IMR-90 (cell line): Measurements from ENCODE around the gene CNBD2. TPM values are rescaled to one million over a fixed set of nuclear protein-coding genes. Genes with fewer than 3 reads are reported as not detected.
A peak's percentile ranks its signal among the peaks of the same experiment; 100 is the strongest.

ENCODE experiments used
- ATAC-seq: fragments of 200-7000 bp; cut with Tn5 transposase; 2 replicates; pipeline ENCODE4 v1.9.1; 2020; ENCODE audit warnings: low read depth, mild to moderate bottlenecking, moderate library complexity
- BruUV-seq: library from RNA; stranded (reverse); fragments of 400-500 nt; replicated peaks from 2 replicates; lab custom pipeline; 2021; lab: Mats Ljungman, UMichigan
- CTCF ChIA-PET: fragments of 300-600 bp; formaldehyde crosslinking; extraction: SDS; loops from one replicate; lab custom pipeline; 2021; ENCODE audit warnings: antibody characterized with exemption; lab: Yijun Ruan, JAX
- POLR2A ChIA-PET: fragments of 300-600 bp; sonication (Branson Sonifier 250); formaldehyde crosslinking; loops from one replicate; lab custom pipeline; 2022; ENCODE audit warnings: antibody characterized with exemption; ENCODE audit not compliant: unreplicated experiment; lab: Charles Lee
- DNase-seq: peaks from one replicate; pipeline ENCODE4 v3.0.0; 2013
- H2AFZ ChIP-seq: replicated peaks from 2 replicates; pipeline ENCODE3; 2013; ENCODE audit warnings: low read length, mild to moderate bottlenecking; ENCODE audit not compliant: poor library complexity
- H2AK5ac ChIP-seq: 2 replicates; pipeline ENCODE4 v1.6.1; 2013; ENCODE audit warnings: low read depth, low read length, inconsistent platforms
- H2AK9ac ChIP-seq: replicated peaks from 2 replicates; pipeline ENCODE3; 2013; ENCODE audit warnings: mild to moderate bottlenecking, low read depth, low read length, moderate library complexity; ENCODE audit not compliant: poor library complexity
- H2BK120ac ChIP-seq: 2 replicates; pipeline ENCODE4 v1.6.1; 2013; ENCODE audit warnings: low read depth, low read length, inconsistent platforms
- H2BK15ac ChIP-seq: 3 replicates; pipeline ENCODE4 v1.6.1; 2013; ENCODE audit warnings: low read depth, low read length, inconsistent platforms
- H2BK20ac ChIP-seq: 2 replicates; pipeline ENCODE4 v1.6.1; 2013; ENCODE audit warnings: low read depth, mild to moderate bottlenecking, inconsistent platforms, low read length, moderate library complexity
- H2BK5ac ChIP-seq: 2 replicates; pipeline ENCODE4 v1.6.1; 2013; ENCODE audit warnings: mild to moderate bottlenecking, low read depth, low read length, inconsistent platforms; ENCODE audit not compliant: poor library complexity, severe bottlenecking
- H3K14ac ChIP-seq: replicated peaks from 2 replicates; pipeline ENCODE4 v1.6.1; 2013; ENCODE audit warnings: low read depth, low read length, inconsistent platforms
- H3K18ac ChIP-seq: 2 replicates; pipeline ENCODE4 v1.6.1; 2013; ENCODE audit warnings: low read depth, low read length, control low read depth
- H3K23ac ChIP-seq: 2 replicates; pipeline ENCODE4 v1.6.1; 2013; ENCODE audit warnings: low read depth, low read length, inconsistent platforms
- H3K27ac ChIP-seq: 2 replicates; pipeline ENCODE4 v1.5.1; 2013; ENCODE audit warnings: mild to moderate bottlenecking, control low read depth, low read length; ENCODE audit not compliant: insufficient read depth
- H3K27me3 ChIP-seq: 2 replicates; pipeline ENCODE4 v1.6.1; 2013; ENCODE audit warnings: low read length; ENCODE audit not compliant: control insufficient read depth, insufficient read depth
- H3K36me3 ChIP-seq: 2 replicates; pipeline ENCODE4 v1.6.1; 2013; ENCODE audit warnings: low read length, mixed read lengths; ENCODE audit not compliant: control insufficient read depth, insufficient read depth
- H3K4ac ChIP-seq: 2 replicates; pipeline ENCODE4 v1.6.1; 2013; ENCODE audit warnings: low read depth, low read length, inconsistent platforms
- H3K4me1 ChIP-seq: 2 replicates; pipeline ENCODE4 v1.6.1; 2013; ENCODE audit warnings: low read length, mixed read lengths; ENCODE audit not compliant: control insufficient read depth, insufficient read depth
- H3K4me2 ChIP-seq: 2 replicates; pipeline ENCODE4 v1.6.1; 2013; ENCODE audit warnings: low read depth, mild to moderate bottlenecking, control low read depth, low read length, moderate library complexity
- H3K4me3 ChIP-seq: 2 replicates; pipeline ENCODE4 v1.5.1; 2013; ENCODE audit warnings: low read depth, mild to moderate bottlenecking, control low read depth, low read length, moderate library complexity; ENCODE audit not compliant: insufficient read depth
- H3K56ac ChIP-seq: 2 replicates; pipeline ENCODE4 v1.6.1; 2013; ENCODE audit warnings: low read length, inconsistent platforms; ENCODE audit not compliant: insufficient read depth; ENCODE audit errors: extremely low read depth
- H3K79me1 ChIP-seq, 2 experiments: 2 replicates each; pipeline ENCODE4 v1.6.1; 2013; ENCODE audit warnings: low read length in 2 of 2, inconsistent platforms in 1 of 2, low read depth in 1 of 2
- H3K9ac ChIP-seq: 2 replicates; pipeline ENCODE4 v1.6.1; 2013; ENCODE audit warnings: low read depth, low read length, control low read depth
- H3K9me1 ChIP-seq: 2 replicates; pipeline ENCODE4 v1.6.1; 2013; ENCODE audit warnings: low read length, inconsistent platforms; ENCODE audit not compliant: insufficient read depth
- H3K9me3 ChIP-seq: 2 replicates; pipeline ENCODE4 v1.6.1; 2013; ENCODE audit warnings: low read length; ENCODE audit not compliant: control insufficient read depth, insufficient read depth
- H4K20me1 ChIP-seq: 2 replicates; pipeline ENCODE4 v1.6.1; 2013; ENCODE audit warnings: low read length, inconsistent platforms; ENCODE audit not compliant: insufficient read depth
- H4K5ac ChIP-seq: 2 replicates; pipeline ENCODE4 v1.6.1; 2013; ENCODE audit warnings: mild to moderate bottlenecking, low read depth, low read length, control low read depth
- H4K8ac ChIP-seq, 2 experiments: 2 replicates each; pipeline ENCODE4 v1.6.1; 2013; ENCODE audit warnings: low read depth in 2 of 2, low read length in 2 of 2, control low read depth in 1 of 2, inconsistent platforms in 1 of 2
- H4K91ac ChIP-seq: 2 replicates; pipeline ENCODE4 v1.6.1; 2013; ENCODE audit warnings: low read depth, low read length, inconsistent platforms; ENCODE audit not compliant: insufficient read depth
- BHLHE40 ChIP-seq: fragments of 150-350 bp; IDR thresholded peaks from 2 replicates; pipeline ENCODE4 v1.6.1; 2016; ENCODE audit warnings: mild to moderate bottlenecking, low read depth, low read length
- CEBPB ChIP-seq: IDR thresholded peaks from 2 replicates; pipeline ENCODE4 v1.6.1; 2012; ENCODE audit warnings: low read depth, low read length, improper control_type of control experiment
- CHD1 ChIP-seq: IDR thresholded peaks from 2 replicates; pipeline ENCODE4 v1.6.1; 2012; ENCODE audit warnings: low read depth, low read length, improper control_type of control experiment
- FOS ChIP-seq: fragments of 150-350 bp; IDR thresholded peaks from 2 replicates; pipeline ENCODE4 v1.6.1; 2016; ENCODE audit warnings: low read depth, low read length
- MAFK ChIP-seq: IDR thresholded peaks from 2 replicates; pipeline ENCODE4 v1.6.1; 2012; ENCODE audit warnings: low read depth, low read length, improper control_type of control experiment
- MAZ ChIP-seq: IDR thresholded peaks from 2 replicates; pipeline ENCODE4 v1.6.1; 2012; ENCODE audit warnings: low read depth, mild to moderate bottlenecking, low read length, improper control_type of control experiment, moderate library complexity, borderline replicate concordance
- MXI1 ChIP-seq: IDR thresholded peaks from 2 replicates; pipeline ENCODE4 v1.6.1; 2012; ENCODE audit warnings: low read depth, mild to moderate bottlenecking, low read length, moderate library complexity, borderline replicate concordance
- NFE2L2 ChIP-seq: fragments of 150-350 bp; IDR thresholded peaks from 2 replicates; pipeline ENCODE4 v1.6.1; 2016; ENCODE audit warnings: low read depth, mild to moderate bottlenecking, low read length
- POLR2A ChIP-seq: IDR thresholded peaks from 2 replicates; pipeline ENCODE4 v1.6.1; 2012; ENCODE audit warnings: mild to moderate bottlenecking, low read depth, low read length
- RAD21 ChIP-seq: IDR thresholded peaks from 2 replicates; pipeline ENCODE4 v1.6.1; 2012; ENCODE audit warnings: low read length, improper control_type of control experiment
- RCOR1 ChIP-seq: IDR thresholded peaks from 2 replicates; pipeline ENCODE4 v1.6.1; 2012; ENCODE audit warnings: mild to moderate bottlenecking, low read length, improper control_type of control experiment; ENCODE audit not compliant: insufficient replicate concordance
- RFX5 ChIP-seq: IDR thresholded peaks from 2 replicates; pipeline ENCODE4 v1.8.0; 2012; ENCODE audit warnings: low read depth, mild to moderate bottlenecking, low read length, moderate library complexity
- SMC3 ChIP-seq: fragments of 150-350 bp; IDR thresholded peaks from 2 replicates; pipeline ENCODE4 v1.6.1; 2016; ENCODE audit warnings: low read depth, mild to moderate bottlenecking, antibody characterized with exemption, low read length, moderate library complexity
- WGBS, 2 experiments: methylation state at CpG; one replicate each; pipeline versions ENCODE4 v1.1.5 to v1.1.7; 2013; ENCODE audit warnings: missing lambda C conversion rate in 2 of 2; ENCODE audit not compliant: insufficient read length in 1 of 2; ENCODE audit errors: extremely low coverage in 2 of 2; 5-methylcytosine and 5-hydroxymethylcytosine counted together
- dilution Hi-C: fragments of 300-500 bp; cut with HindIII; formaldehyde crosslinking; loops from one replicate; pipeline ENCODE4 v1.14.3; 2018; ENCODE audit warnings: low sequenced_read_pairs; ENCODE audit not compliant: unreplicated experiment
- in situ Hi-C: fragments of 300-500 bp; cut with MboI; formaldehyde crosslinking; loops from 3 replicates; pipeline ENCODE4 v1.14.3; 2019; ENCODE audit warnings: low sequenced_read_pairs, inconsistent platforms, mixed read lengths
- intact Hi-C: fragments of 100-400 bp; cut with micrococcal nuclease; formaldehyde crosslinking; loops from 2 replicates; pipeline ENCODE4 v1.10.0; 2022
- polyA plus RNA-seq, 3 experiments: library from polyadenylated mRNA; depleted of rRNA; stranded (reverse); fragments of >200 nt; gene quantifications; 2 replicates each; pipeline ENCODE4 v1.2.3, GENCODE V29; 2012; ENCODE audit warnings: low replicate concordance in 1 of 3
- total RNA-seq: library from RNA; depleted of rRNA; stranded (reverse); fragments of >200 nt; gene quantifications from 2 replicates; pipeline ENCODE4 v1.2.3, GENCODE V29; 2012
- TF ChIP-seq, protein P1 (sequence below): fragments of 150-350 bp; IDR thresholded peaks from 2 replicates; pipeline ENCODE4 v1.6.1; 2016; ENCODE audit warnings: low read depth, mild to moderate bottlenecking, low read length, moderate library complexity, borderline replicate concordance
- TF ChIP-seq, protein P2 (sequence below): fragments of 150-350 bp; IDR thresholded peaks from 2 replicates; pipeline ENCODE4 v1.6.1; 2017; ENCODE audit warnings: mild to moderate bottlenecking, antibody characterized with exemption, low read length, low read depth
- TF ChIP-seq, protein P3 (sequence below): conservative IDR thresholded peaks from 2 replicates; pipeline ENCODE4 v1.5.1; 2012; ENCODE audit warnings: mild to moderate bottlenecking, low read depth, low read length, improper control_type of control experiment

Gene CNBD2
- total and polyA plus RNA-seq, 2 of the 4 experiments (the other 2 are of a cell fraction): 0.90 to 1.7 TPM

DNA sequence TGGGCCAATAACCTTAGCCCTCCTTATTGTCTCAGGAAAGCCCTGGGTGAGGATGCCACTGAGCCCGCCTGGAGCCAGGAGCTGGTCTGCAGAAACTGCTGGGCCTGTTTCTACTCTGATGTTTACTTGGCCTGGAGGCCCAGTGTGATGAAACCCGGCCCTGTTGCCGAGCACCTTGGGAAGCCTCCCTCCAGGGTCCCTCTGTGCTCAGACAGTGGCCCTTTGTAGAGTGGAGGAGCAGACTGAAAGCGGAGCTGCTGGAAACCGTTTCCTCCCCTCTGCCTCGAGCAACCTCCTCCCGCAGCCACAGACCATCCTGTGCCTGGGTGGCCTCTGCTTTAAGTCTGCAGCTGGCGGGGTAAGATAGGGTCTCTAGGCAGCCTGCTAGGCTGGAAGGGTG is 102.1 kb downstream of the CNBD2 start:
- CTCF ChIA-PET: no interaction called here
- no peak overlapping the region for H3K27ac ChIP-seq
- no peak overlapping the region for H3K4me3 ChIP-seq
- no peak overlapping the region for H3K4ac ChIP-seq
- H3K56ac ChIP-seq: no peak overlapping the region
- no peak overlapping the region for H2AK9ac ChIP-seq
- H4K20me1 ChIP-seq: no peaks in the 10 kb centered on the region
- H2AFZ ChIP-seq: peak overlapping the region; percentile 78
- TF ChIP-seq RFX5 (no peak), SMC3 (no peak), BHLHE40 (no peak), RAD21 (no peak), POLR2A (no peak), RCOR1 (no peak), NFE2L2 (no peak), MXI1 (no peak), FOS (no peak), MAFK (no peak), CEBPB (no peak), MAZ (no peak), CHD1 (no peak)
- TF ChIP-seq, protein P1, sequence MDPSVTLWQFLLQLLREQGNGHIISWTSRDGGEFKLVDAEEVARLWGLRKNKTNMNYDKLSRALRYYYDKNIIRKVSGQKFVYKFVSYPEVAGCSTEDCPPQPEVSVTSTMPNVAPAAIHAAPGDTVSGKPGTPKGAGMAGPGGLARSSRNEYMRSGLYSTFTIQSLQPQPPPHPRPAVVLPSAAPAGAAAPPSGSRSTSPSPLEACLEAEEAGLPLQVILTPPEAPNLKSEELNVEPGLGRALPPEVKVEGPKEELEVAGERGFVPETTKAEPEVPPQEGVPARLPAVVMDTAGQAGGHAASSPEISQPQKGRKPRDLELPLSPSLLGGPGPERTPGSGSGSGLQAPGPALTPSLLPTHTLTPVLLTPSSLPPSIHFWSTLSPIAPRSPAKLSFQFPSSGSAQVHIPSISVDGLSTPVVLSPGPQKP: no peak
- TF ChIP-seq, protein P2, sequence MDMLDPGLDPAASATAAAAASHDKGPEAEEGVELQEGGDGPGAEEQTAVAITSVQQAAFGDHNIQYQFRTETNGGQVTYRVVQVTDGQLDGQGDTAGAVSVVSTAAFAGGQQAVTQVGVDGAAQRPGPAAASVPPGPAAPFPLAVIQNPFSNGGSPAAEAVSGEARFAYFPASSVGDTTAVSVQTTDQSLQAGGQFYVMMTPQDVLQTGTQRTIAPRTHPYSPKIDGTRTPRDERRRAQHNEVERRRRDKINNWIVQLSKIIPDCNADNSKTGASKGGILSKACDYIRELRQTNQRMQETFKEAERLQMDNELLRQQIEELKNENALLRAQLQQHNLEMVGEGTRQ: no peak
- TF ChIP-seq, protein P3, sequence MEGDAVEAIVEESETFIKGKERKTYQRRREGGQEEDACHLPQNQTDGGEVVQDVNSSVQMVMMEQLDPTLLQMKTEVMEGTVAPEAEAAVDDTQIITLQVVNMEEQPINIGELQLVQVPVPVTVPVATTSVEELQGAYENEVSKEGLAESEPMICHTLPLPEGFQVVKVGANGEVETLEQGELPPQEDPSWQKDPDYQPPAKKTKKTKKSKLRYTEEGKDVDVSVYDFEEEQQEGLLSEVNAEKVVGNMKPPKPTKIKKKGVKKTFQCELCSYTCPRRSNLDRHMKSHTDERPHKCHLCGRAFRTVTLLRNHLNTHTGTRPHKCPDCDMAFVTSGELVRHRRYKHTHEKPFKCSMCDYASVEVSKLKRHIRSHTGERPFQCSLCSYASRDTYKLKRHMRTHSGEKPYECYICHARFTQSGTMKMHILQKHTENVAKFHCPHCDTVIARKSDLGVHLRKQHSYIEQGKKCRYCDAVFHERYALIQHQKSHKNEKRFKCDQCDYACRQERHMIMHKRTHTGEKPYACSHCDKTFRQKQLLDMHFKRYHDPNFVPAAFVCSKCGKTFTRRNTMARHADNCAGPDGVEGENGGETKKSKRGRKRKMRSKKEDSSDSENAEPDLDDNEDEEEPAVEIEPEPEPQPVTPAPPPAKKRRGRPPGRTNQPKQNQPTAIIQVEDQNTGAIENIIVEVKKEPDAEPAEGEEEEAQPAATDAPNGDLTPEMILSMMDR: no peak
- no peak overlapping the region for H2BK15ac ChIP-seq
- no peak overlapping the region for H2BK120ac ChIP-seq
- no peak overlapping the region for H4K5ac ChIP-seq
- no peaks in the 10 kb centered on the region for H3K9me3 ChIP-seq
- no peak overlapping the region for H3K4me2 ChIP-seq
- no CpG with 5 or more reads among the region's 8 CpGs for WGBS, 2 experiments
- no peak overlapping the region for H3K23ac ChIP-seq
- intact Hi-C loops: no loop called here
- no TSS peak for BruUV-seq
- H4K8ac ChIP-seq: no peak overlapping the region
- H2AK5ac ChIP-seq: no peak overlapping the region
- no peaks in the 10 kb centered on the region for H3K36me3 ChIP-seq
- no peak overlapping the region for H2BK20ac ChIP-seq
- H3K9me1 ChIP-seq: no peaks in the 10 kb centered on the region
- dilution Hi-C loops: no loop called here
- no peak overlapping the region for H3K14ac ChIP-seq
- DNase-seq (no peak), ATAC-seq (peak; percentile 61)
- H3K27me3 ChIP-seq: peaks cover 26% of the 10 kb centered on the region
- no peaks in the 10 kb centered on the region for H3K79me1 ChIP-seq
- H3K9ac ChIP-seq: no peak overlapping the region
- POLR2A ChIA-PET: no interaction called here
- no peak overlapping the region for H2BK5ac ChIP-seq
- in situ Hi-C loops: no loop called here
- H3K18ac ChIP-seq: no peak overlapping the region
- H4K91ac ChIP-seq: no peak overlapping the region
- no peaks in the 10 kb centered on the region for H3K4me1 ChIP-seq
